GM19372 (cell line): Measurements from ENCODE around the gene NANP.

ENCODE experiments used
- ATAC-seq: cut with Tn5 transposase; IDR thresholded peaks from one replicate; pipeline ENCODE4 v1.9.1; 2021; ENCODE audit warnings: mild to moderate bottlenecking, low read depth, moderate library complexity; ENCODE audit not compliant: unreplicated experiment

Gene NANP

GRCh38 chr20:25573288-25574251, 50.2 kb downstream of the NANP start:
- no peak for ATAC-seq

- no peak for ATAC-seq
Measured at GRCh38 chr20:25571817-25572216, 52.0 kb downstream of the NANP start.

GRCh38 chr20:25571240-25571639, 52.6 kb downstream of the NANP start:
- no peak for ATAC-seq

- ATAC-seq = no peak
Measured at GRCh38 chr20:25570148-25570530, 53.7 kb downstream of the NANP start.

- ATAC-seq = no peak
Measured at GRCh38 chr20:25567286-25567685, 56.5 kb downstream of the NANP start.

GRCh38 chr20:25566821-25567220, 57.0 kb downstream of the NANP start:
- no peak for ATAC-seq

GRCh38 chr20:25565578-25566157, 58.1 kb downstream of the NANP start:
- ATAC-seq = no peak

GRCh38 chr20:25563876-25564275, 59.9 kb downstream of the NANP start:
- ATAC-seq = no peak

GRCh38 chr20:25563362-25563761, 60.5 kb downstream of the NANP start:
- no peak for ATAC-seq
